Measurements from ENCODE around the gene IVD. TPM values are rescaled to one million over a fixed set of nuclear protein-coding genes. Genes with fewer than 3 reads are reported as not detected.

The IVD gene
- total RNA-seq, 1 experiment from 2014 or later, result 17.9 TPM

DNA sequence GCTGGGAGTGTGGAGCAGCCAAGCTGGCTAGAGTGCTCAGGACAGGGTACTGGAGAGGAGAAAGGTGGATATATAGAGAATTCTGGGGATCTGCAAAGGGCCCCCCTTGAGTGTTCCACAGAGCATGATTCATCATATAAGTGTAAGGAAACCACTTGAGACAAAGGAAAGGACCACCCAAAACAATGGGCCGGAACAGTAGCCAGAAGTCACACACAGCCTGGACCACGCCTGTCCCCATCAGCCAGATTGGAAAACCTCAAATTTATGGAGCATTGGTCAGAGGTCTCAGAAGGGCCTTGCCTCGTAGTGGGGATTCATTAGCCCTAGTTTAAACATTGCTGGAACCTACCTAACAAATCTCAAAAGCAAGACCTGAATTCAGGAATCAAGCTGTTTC is 28.0 kb upstream of the IVD start:
- DNase-seq (ENCODE audit: low read depth), result no peak

DNA sequence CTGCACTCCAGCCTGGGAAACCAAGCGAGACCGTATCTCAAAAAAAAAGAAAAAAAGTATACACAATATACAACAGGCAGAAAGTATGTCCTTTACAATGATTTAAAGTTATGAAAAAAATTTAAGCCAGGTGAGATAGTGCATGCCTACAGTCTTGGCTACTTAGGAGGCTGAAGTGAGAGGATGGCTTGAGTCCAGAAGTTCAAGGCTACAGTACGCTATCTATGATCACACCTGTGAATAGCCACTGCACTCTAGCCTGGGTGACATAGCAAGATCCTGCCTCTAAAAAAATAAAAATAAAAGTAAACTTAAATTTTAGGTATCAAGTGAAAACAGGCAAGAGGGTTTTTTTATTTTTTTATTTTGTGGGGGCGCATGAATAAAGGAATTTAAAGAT is 26.2 kb upstream of the IVD start:
- DNase-seq (ENCODE audit: low read depth), result no peak

DNA sequence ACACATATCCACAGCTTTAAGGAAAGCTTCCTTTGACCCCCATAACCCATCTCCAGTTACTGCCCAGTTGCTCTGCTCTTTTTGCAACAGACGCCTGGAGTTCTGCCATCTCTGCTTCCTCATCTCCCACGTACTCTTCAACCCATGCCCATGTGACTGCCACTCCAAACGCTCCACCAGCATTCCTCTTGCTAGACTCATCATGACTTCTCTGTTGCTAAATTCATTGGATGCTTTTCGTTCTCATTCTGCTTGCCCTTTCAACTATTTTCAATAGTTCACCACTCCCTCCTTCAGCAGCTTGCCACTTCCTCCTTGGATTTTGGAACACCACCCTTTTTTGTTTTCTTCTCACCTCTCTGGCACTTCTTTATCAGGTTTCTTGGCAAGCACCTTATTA is 25.7 kb upstream of the IVD start:
- DNase-seq (ENCODE audit: low read depth), result peak; percentile 89

DNA sequence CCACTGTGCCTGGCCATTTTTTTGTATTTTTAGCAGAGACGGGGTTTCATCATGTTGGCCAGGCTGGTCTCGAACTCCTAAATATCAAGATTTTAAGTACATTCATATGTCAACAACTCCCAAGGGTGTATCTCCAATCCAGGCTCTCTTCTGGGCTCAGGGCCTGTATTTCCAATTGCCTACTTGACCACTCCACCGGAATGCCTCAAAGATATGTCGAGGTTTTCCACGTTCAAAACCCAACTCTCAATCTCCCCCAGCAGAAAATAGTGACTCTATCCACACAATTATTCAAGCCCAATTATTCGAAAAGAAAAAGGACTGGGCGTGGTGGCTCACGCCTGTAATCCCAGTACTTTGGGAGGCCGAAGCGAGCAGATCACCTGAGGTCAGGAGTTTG is 25.0 kb upstream of the IVD start:
- no peak for DNase-seq (ENCODE audit: low read depth)

DNA sequence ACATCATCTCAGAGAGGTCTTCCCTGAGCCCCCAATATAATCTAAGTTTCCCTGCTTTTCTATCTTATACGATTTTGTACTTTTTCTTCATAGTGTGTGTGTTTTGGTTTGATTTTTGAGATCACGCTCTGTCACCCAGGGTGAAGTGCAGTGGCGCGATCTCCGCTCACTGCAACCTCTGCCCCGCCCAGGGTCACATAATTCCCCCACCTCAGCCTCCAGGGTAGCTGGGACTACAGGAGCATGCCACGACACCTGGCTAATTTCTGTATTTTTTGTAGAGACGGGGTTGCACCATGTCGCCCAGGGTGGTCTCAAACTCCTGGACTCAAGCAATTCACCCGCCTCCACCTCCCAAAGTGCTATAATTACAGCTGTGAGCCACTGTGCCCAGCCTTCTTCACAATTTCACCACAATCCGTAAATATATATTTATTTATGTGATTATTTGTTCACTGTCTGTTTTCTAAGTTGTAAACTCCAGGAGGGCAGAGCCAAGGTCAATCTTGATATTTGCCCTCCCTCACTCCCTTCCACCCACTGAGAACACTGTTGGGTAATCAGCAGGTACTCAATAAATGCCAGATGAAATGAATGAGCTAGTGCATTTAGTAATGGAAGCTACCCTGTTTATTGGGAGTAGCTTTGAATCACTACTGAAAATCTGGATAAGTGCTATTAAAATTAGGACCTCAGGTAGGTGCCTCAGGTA is 23.6 kb upstream of the IVD start:
- DNase-seq (ENCODE audit: low read depth), result no peak

DNA sequence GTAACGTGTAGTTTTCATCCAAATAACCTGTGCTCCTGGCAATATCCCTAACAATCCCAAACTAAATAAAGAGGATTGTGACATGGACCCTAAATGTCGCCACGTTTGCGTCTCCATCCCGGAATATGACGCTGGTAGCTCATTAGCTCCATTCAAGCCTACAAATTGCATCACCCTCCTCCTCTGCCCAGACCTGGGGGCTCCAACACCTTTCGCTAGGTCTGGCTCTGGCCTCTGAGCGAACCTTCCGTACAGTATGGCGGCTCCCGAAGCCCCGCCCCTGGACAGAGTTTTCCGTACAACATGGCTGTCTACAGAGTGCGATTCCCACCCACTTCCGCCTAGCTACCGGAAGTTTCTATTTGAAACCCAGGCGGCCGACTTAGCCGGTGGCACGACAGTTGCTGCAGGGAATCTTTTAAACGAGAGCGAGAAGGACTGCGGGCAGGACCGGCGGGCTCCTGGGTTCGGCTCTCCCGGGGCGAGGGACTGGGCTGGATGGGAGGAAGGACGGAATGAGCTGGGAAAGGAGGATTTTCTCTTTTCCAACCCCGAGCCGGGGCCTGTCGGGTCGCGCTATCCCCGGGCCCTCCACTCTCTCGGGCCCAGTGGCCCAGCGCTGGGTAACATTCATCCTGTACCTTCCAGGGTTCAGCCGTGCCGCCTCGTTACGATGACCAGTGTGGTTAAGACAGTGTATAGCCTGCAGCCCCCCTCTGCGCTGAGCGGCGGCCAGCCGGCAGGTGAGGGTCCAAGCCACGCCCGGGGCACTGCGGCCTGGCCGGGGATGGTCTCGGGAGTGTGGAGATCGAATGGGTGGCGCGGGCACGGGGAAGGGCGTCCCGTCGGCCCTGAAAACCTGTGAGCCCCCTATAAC is 22.8 kb upstream of the IVD start, which contains the start of gene KNSTRN:
Gene KNSTRN (plus strand): TSS at position 142 of the 877 bp plus-strand sequence. CDS start 115 bp downstream, at position 257.
- peak; percentile 90 for DNase-seq (ENCODE audit: low read depth)

DNA sequence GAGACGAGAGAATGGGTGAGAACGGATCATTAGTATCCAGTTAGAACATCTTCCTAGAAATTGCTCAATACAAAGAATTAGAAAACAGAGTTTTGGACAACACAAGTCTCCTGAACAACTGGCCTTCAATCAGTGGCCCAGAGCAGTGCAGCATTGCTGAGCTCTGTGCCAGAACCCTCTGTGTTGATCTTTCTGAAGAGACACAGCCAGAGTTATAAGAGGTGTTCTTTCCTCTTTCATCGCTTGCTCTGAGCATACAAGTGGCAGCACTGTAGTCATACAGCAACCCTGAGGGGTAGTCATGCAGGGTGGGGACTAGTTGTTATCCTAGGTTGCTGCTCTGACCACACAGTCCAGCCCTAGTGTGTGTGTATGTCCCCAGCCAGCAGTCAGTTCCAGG is 19.1 kb upstream of the IVD start:
- no peak for DNase-seq (ENCODE audit: low read depth)

DNA sequence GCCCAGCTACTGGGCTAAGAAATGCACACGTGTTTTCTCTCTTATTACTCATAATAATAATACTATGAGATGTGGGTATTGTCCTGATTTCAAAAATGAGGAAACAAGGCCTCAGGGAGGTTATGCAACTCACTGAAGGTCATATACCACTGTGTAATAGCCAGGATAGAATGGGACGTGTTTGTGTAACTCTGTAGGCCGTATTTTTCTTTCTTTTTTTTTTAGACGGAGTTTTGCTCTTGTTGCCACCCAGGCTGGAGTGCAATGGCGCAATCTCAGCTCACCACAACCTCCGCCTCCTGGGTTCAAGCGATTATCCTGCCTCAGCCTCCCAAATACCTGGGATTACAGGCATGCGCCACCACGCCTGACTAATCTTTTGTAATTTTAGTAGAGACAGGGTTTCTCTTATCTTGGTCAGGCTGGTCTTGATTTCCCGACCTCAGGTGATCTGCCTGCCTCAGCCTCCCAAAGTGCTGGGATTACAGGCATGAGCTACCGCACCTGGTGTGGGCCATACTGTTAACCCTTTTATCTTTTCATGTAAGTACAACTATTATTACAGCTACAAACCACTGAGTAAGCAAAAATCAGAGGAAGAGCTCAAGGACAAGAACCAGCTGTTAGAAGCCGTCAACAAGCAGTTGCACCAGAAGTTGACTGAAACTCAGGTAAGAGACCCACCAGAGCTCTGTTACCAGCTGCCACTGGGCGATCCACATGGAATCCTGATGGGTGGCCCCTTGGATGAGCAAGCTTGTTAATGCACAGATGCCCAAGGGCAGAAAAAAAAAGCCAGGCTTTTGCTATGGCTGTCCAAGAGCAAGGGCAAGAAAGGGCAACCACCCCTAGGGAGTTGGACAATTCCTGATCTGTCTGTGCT is 16.4 kb upstream of the IVD start:
- no peak for DNase-seq (ENCODE audit: low read depth)

DNA sequence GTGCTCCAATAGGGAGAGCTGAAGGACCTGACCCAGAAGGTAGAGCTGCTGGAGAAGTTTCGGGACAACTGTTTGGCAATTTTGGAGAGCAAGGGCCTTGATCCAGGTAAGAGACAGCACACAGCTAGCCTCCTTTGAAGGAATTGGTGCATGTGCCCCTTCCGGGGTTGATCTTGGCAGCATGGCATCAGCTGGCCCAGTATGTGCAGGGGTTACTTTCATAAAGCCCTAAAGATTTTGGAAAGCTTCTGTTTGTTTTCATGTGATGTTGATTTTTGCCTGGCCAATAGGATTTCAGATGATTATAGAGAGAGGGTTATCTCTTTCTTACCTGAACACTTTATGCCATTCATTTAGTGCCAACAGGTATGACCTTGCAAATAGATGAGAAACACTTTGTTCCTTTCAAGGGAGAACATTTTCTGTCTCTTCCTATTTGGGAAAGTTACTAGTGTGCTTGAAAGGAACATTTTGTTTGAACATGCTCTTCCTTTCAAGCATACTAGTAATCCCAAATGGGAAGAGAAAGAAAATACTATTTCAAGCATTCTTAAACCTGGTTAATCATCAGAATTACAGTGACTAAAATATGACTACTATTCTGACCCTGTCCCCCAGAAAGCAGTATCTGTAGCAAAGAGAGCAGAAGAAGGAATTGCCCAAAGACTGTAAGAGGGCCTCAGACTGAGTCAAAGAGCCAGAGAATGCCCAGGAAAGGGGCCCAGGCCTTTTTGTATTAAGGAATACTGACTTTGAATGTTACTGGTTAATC is 15.6 kb upstream of the IVD start:
- DNase-seq (ENCODE audit: low read depth), result no peak

DNA sequence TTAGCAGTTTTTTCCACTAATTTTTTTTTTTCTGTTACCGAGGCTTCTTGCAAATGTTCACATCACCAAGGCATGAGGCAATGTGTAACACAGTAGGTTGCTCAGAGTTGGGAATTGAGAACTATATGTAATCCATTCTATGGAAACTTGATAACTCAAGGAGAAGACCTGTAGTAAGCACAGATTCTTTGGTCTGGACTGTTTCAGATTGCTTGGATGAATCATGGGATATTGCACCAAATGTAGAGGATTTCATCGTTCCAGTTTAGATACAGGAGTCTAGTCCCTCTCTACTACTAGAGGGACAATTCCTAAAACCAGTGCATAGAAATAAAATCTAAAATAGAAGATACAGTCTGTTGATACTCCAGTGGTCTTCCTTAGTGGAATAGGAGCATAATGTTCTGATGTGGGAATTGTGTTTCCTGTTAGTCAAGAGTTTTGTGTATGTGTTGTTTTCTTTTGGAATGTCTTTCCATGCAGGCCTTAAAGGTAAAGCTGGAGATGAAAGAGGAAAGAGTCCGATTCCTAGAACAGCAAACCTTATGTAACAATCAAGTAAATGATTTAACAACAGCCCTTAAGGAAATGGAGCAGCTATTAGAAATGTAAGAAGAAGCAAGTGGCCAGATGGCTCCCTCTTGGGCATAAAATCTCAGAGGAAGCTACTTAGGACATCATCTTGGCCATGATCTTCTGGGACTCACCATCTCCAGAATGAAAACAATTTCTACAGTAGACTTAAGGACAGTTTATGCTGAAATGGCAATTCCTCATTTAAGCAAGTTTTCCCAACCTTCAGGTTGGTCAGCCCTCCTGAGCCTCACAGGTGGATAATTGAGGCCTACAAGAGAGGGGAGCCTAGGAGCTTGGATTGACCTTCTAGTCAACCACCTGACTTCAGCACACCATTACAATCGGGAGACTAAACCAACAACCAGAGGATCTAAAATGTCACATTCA is 12.3 kb upstream of the IVD start:
- DNase-seq (ENCODE audit: low read depth), result no peak

DNA sequence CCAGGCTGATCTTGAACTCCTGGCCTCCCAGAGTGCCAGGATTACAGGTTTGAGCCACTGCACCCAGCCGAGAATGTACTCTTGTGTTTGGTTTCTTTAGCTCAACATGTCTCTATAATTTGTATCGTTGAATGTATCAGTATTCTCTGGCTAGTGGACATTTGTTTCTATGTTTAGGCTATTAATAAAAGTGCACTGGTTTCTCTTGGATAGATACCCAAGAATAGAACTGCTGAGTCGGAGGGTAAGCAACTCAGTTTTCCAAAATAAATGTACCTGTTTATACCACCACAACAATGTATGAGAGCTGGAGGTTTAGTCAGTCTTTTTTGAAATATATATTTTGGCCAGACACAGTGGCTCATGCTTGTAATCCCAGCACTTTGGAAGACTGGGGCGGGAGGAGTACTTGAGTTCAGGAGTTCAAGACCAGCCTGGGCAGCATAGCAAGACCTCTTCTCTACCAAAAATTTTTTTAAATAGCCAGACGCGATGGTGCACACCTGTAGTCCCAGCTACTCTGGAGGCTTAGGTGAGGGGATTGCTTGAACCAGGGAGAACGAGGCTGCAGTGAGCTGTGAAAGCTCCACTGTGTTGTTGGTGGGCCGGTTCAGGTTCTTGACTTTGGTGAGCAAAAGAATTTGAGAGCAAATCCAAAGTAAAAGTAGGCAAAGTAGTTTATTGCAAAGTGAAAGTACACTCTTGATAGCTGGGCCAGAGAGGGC is 7.7 kb upstream of the IVD start:
- DNase-seq (ENCODE audit: low read depth), result no peak

DNA sequence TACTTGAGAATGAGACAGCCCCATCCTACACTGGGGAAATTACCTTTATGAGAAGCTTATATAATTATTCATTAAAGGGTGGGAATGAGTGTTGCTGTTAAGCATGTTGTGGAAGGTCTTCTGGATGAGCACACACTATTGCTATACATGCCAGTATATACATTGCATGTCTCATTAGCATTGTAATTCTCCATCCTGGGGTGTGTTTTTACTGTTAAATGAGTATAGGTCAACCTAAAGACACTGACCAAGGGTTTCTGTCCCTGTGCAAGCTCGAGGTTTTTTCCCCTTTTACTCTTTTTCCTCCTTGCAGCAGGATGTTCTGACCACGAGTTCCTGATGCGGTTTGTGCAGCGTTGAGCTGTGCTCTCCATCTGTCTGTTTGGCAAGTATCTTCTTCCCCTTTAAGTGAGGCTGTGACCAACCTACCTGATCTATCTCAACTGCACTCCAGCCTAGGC is 7.2 kb upstream of the IVD start:
- no peak for DNase-seq (ENCODE audit: low read depth)

DNA sequence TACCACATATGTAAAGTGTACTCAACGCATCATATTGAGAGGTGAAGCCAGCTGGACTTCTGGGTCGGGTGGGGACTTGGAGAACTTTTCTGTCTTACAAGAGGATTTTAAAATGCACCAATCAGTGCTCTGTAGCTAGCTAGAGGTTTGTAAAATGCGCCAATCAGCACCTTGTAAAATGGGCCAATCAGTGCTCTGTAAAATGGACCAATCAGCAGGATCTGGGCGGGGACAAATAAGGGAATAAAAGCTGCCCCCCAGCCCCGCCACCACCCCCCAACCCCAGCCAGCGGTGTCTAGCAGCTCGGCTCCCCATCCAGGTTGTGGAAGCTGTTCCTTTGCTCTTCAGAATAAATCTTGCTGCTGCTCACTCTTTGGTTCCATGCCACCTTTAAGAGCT is 6.2 kb upstream of the IVD start:
- DNase-seq (ENCODE audit: low read depth), result no peak

DNA sequence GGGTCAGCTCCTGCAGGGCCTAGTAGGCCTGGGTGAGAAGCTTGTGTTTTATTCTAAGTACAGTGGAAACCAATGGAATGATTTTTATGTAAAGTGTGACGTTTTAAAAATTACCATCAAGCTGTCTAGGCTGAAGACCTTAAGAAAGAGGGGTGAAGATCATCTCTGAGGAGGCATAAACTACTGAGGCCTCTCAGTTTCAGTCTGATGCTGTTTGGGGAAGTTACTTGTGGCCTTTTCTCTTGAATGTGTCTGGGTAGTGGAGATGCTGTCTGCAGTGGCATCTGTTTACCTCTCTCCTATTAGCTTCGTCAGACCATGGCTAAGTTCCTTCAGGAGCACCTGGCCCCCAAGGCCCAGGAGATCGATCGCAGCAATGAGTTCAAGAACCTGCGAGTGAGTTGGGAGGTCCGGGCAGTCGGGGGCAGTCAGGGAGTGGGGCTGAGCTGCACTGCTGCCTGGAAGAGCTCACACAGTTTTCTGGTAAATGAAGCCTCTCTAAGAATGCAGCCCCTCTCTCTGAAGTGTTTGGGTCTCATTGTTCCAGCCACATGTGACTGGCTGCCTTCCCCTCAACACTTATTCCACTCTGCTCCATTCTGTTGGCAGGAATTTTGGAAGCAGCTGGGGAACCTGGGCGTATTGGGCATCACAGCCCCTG is 1.9 kb downstream of the IVD start:
- no peak for DNase-seq (ENCODE audit: low read depth)

DNA sequence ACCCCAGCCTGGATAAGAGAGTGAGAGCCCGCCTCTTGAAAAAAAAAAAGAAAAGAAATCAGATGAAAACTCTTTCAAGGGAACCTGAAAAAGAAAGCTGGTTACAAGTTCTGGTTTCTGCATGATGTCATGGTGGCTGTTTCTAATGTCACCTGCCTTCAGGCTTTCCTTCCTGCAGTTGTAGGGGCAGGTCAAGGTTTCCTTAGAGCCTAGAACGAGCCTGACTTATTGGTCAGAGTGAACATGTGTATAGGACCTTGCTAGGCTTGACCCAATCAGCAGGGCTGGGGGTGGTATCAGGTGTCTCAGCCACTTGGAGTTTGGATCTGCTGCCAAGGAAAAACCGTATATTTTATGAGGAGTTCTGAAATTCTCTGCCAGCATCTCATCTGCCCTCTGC is 3.8 kb downstream of the IVD start:
- DNase-seq (ENCODE audit: low read depth), result no peak

DNA sequence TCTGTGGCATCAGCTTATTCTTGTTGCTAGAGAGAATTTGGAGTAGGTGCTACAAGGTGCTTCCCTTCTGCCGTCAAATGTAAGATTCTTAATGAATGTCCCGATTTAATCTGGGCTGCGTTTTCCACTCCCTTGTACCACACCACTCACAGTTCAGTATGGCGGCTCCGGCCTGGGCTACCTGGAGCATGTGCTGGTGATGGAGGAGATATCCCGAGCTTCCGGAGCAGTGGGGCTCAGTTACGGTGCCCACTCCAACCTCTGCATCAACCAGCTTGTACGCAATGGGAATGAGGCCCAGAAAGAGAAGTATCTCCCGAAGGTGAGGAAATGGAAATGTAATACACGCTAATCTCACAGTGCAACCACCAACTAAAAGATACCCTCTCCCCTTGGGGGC is 4.9 kb downstream of the IVD start:
- DNase-seq (ENCODE audit: low read depth), result no peak

DNA sequence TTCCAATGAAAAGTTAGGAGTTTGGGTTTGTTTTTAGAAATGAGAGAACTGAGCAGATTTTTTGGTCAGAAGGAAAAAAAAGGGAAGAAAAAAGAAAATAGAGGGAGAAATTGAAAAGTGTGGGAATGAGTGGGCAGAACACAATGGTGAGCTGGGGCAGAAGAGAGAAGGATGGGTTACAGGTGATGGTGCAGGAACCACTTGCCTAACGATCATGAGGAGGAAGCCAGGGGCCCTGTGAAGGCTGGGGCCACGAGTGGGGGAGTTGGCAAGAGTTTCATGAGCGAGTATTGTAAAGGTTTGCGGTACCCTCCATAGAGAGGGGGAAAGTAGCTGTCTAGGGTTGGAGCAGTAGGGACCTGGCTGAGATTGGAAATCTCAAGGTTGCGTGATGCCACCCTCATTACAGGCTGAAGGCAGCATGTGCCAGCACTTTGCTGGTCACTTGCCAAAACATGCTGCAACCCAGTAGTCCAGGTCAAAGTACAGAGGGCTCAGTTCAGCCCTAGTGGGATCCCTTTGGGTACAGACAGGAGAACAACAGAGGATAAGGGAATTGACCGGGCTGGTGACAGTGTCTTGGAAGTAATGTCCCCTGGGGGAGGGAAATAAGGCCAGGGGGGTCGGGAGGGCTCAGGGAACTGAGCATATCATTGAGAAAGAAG is 6.6 kb downstream of the IVD start:
- no peak for DNase-seq (ENCODE audit: low read depth)

DNA sequence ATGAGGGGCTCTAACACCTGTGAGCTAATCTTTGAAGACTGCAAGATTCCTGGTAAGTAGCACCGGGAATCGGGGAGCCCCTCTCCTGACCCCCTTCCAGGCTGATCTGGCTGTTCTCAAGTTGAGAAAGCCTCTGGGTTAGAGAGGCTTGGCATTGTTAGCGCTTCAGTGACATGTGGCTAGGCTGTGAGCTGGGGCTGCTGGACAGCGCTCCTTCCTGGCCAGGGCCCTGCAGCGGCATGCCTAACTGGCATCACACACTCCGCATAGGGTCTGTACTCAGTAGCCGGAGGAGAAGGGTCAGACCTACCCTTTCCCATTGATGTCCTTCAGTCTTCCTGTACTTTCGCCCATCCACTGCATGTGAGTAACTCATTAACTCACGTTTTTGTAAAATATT is 7.4 kb downstream of the IVD start:
- DNase-seq (ENCODE audit: low read depth), result no peak
